K562 treated with DMSO at 1 percent for 4 hours (cell line): ENCODE measurements around the gene MUSTN1. TPM values are rescaled to one million over a fixed set of nuclear protein-coding genes. Genes with fewer than 3 reads are reported as not detected.

ENCODE experiments used
- total RNA-seq: library from RNA; unstranded; fragments of 300-600 nt; gene quantifications from 2 replicates; pipeline ENCODE4 v1.2.3, GENCODE V29; 2022; ENCODE audit not compliant: insufficient read depth

MUSTN1 gene
- 2.8 and 8.5 TPM in 2 replicates for total RNA-seq

GRCh38 chr3:52834871-52835501 is at the start of gene MUSTN1:
Gene MUSTN1, minus strand, starts transcription at chr3:52835019. Its CDS starts 71 bp downstream, at chr3:52834948.

GRCh38 chr3:52830535-52831258 is 4.1 kb downstream of the MUSTN1 start, which contains the start of gene ITIH4:
Gene ITIH4, minus strand, starts transcription at chr3:52830672. Its CDS starts 30 bp downstream, at chr3:52830642.

DNA sequence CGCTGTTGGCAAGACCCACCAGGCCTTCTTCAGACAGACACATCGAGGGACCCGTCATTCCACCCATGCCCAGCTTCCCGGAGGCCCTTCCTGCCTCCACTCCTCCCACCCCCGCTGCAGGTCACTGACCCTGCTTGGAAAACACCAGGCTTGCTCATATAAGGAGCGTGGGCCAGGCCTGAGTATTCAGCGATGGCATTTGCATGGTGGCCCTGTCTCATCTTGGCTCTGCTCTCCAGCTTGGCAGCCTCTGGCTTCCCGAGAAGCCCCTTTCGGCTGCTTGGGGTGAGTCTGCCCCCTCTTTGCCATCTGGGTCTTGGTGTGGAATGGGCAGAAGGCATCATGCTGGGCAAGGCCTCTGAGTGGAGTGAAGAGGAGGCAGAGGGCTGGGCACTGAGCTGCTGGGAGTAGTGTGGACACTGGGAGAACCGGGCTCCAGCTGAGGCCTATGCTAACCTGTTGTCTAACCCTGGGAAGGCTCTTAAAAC is 40.2 kb downstream of the MUSTN1 start, which contains the start of gene ITIH3:
Gene ITIH3 (plus strand): TSS at position 185 of the 488 bp plus-strand sequence. CDS start 8 bp downstream, at position 193.

Other genes with a start within 250 kb of the MUSTN1 start
- 18.0 and 19.6 TPM in 2 replicates for gene PBRM1, start 149.1 kb downstream of the MUSTN1 start, total RNA-seq
- 25.1 and 33.0 TPM in 2 replicates for gene GNL3, start 149.0 kb downstream of the MUSTN1 start, total RNA-seq
- gene GLT8D1, start 129.2 kb downstream of the MUSTN1 start, total RNA-seq: 31.8 and 35.5 TPM in 2 replicates
- gene SPCS1, start 128.9 kb downstream of the MUSTN1 start, total RNA-seq: 63.1 and 82.8 TPM in 2 replicates
- gene NEK4, start 64.1 kb downstream of the MUSTN1 start, total RNA-seq: 7.2 and 10.7 TPM in 2 replicates
- gene ITIH1, start 57.4 kb downstream of the MUSTN1 start, total RNA-seq: not detected in 2 replicates
- gene ITIH3, start 40.2 kb downstream of the MUSTN1 start, total RNA-seq: not detected in 2 replicates
- not detected in 2 replicates for gene ITIH4, start 4.3 kb downstream of the MUSTN1 start, total RNA-seq
- gene STIMATE, start 62.5 kb upstream of the MUSTN1 start, total RNA-seq: 7.3 and 9.0 TPM in 2 replicates
- gene SFMBT1, start 211.1 kb upstream of the MUSTN1 start, total RNA-seq: 2.3 and 2.6 TPM in 2 replicates